Measurements from ENCODE around the gene TESK2. TPM values are rescaled to one million over a fixed set of nuclear protein-coding genes. Genes with fewer than 3 reads are reported as not detected.
"Not testable (repeated sequence)": the region's sequence is repeated elsewhere in the genome, so short reads cannot be mapped to it uniquely, and the experiment has no call there.

The TESK2 gene
- total RNA-seq, 1 donor from 2014 or later, result 2.8 TPM

DNA sequence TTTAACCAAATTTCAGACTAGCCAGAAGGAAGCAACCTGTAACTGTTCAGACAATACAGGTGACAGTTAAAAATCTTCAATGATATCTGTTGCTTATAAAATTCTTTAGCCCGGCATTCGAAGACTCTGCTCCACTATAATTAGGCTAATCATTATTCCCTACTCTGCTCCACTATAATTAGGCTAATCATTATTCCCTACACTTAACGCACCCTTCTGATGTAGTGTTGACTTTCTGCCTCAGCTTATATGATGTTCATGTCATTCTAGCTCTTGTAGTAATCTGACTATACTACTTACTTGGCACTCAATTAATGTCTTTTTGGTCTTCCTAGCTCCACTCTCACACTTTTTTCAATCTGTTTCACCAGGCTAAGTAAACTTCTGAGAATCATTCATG, 13.3 kb downstream of the TESK2 start:
- no peak for DNase-seq (ENCODE audit: low spot score)

DNA sequence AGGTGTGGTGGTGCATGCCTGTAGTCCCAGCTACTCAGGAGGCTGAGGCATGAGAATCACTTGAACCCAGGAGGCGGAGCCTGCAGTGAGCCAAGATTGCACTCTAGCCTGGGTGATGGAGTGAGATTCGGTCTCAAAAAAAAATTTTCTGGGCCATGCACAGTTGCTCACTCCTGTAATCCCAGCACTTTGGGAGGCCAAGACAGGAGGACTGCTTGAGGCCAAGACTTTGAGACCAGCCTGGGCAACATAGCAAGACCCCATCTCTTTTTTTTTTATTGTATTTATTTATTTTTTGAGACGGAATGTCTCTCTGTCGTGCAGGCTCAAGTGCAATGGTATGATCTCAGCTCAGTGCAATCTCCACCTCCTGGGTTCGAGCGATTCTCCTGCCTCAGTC, 16.8 kb downstream of the TESK2 start:
- DNase-seq (ENCODE audit: low spot score), result not testable (repeated sequence)

DNA sequence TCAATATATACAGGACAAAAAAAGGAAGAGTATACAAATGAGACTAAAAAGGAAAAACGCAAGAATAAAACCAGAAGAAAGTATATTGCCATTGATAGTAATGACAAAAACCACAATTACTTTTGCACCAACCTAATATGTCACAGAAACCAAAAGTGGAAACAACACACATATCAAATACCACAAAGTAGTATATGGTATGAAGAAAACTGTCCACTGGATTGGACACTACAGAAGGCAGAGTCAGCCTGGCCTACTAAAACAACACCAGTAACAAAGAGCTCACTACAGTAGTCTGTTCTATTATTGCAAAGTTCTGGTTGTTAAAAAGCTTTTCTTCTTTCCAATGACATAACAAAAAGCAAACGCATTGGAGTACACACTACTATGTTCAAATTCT, 17.7 kb downstream of the TESK2 start:
- no peak for DNase-seq (ENCODE audit: low spot score)

DNA sequence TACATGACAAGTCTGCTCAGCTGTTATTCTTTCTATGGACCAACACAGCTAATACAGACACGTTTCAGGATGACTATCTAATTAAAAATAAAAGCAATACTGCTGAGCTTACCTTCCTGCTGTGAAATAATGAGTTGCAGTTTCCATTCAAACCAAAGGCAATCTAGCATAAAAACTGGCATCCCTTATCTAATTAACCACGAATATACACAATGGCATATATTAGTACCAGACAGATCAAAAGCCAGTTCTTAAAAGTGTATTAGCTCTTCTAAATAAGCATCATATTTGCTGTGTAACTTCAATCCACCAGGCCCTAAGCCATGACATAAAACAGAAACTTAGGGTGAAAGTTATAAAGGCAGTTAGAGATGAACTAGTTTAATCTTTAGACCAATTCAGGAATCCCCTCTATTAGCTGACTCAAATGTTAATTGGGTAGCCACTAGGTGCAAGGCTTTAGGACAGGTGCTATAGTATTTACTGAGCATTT, 20.6 kb downstream of the TESK2 start:
- no peak for DNase-seq (ENCODE audit: low spot score)

DNA sequence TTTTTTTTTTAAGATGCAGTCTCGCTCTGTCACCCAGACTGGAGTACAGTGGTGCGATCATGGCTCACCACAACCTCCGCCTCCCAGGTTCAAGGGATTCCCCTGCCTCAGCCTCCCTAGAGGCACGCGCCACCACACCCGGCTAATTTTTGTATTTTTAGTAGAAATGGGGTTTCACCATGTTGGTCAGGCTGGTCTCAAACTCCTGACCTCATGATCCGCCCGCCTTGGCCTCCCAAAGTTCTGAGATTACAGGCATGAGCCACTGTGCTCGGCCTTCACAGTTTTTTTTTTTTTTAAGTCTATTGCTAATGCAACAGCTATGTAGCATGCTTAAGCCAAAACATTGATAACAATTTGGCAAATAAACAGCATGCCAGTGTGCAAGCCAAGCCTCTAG, 23.6 kb downstream of the TESK2 start:
- not testable (repeated sequence) for DNase-seq (ENCODE audit: low spot score)

DNA sequence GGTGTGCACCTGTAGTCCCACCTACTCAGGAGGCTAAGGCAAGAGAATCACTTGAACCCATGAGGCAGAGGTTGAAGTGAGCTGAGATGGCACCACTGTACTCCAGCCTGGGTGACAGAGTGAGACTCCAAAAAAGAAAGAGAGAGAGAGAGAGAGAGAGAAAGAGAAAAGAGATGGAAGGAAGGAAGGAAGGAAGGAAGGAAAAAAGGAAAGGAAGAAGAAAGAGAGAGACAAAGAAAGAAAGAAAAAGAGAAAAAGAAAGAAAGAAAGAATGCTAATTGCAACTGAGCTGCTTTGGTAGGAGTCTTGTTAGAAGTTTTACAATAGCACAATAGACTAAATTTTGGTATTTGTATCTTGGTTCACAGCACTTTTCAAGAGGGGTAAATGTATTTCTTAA, 25.7 kb downstream of the TESK2 start:
- DNase-seq (ENCODE audit: low spot score), result no peak

GRCh38 chr1:45458894-45459293, 32.1 kb downstream of the TESK2 start:
- DNase-seq (ENCODE audit: low spot score), result no peak

DNA sequence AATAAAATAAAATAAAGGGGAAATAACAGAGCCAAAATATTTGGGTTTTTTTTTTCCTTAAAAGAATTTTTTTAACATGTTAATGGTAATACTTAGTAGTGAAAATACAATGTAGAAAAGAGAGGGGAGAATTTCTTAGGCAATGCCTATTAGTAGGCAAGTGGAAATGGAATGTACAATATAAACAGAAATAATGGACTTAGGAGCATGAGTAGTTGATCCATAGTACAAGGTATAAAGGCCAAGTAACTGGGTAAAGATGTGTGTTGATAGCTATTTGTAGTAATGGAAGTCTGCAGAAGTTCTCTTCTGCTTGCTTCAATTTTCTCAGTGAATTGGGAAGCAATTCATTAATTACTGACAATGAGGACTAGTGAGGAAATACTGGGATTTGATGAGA, 34.4 kb downstream of the TESK2 start:
- no peak for DNase-seq (ENCODE audit: low spot score)

DNA sequence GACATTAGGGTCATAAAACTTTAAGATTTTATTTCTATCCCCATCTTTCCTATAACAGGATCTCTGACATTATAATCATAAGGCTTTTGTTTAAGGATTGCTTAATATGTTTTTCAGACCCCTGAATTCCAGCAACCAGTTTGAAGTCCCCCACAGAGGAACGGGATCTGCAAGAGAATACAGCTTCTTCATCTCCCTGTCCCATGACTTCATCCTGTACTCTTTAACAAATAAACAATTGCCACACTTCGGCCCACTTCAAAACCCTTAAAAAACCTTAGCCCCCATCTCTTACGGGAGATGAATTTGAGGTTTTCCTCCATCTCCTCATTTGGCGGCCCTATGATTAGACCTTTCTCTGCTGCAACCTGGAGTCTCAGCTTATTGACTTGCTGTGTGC, 35.8 kb downstream of the TESK2 start:
- DNase-seq (ENCODE audit: low spot score), result no peak

DNA sequence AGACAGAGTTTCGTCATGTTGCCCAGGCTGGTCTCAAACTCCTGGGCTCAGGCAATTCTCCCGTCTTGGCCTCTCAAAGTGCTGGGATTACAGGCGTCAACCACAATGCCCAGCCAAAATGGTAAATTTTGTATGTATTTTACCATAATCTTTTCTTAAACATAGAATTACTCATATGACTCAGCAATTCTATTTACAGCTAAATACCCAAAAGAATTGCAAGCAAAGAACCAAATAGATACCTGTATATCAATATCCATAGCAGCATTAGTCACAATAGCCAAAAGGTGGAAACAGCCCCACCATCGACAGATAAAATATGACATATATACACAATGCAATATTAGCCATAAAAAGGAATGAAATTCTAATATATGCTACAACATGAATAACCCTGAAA, 36.5 kb downstream of the TESK2 start:
- DNase-seq (ENCODE audit: low spot score), result no peak

- no peak for DNase-seq (ENCODE audit: low spot score)
Measured at GRCh38 chr1:45452503-45452902, 38.5 kb downstream of the TESK2 start.

DNA sequence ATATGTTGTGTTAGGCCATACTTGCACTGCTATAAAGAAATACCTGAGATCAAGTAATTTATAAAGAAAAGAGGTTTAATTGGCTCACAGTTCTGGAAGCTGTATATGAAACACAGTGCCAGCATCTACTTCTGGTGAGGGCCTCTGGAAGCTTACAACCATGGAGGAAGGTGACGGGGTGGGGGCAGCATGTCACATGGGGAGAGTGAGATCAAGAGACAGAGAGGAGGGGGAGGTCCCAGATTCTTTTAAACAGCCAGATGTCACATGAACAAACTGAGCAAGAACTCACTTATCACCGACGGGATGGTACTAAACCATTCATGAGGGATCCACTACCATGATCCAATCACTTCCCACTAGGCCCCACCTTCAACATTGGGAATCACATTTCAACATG, 42.6 kb downstream of the TESK2 start:
- DNase-seq (ENCODE audit: low spot score), result no peak

DNA sequence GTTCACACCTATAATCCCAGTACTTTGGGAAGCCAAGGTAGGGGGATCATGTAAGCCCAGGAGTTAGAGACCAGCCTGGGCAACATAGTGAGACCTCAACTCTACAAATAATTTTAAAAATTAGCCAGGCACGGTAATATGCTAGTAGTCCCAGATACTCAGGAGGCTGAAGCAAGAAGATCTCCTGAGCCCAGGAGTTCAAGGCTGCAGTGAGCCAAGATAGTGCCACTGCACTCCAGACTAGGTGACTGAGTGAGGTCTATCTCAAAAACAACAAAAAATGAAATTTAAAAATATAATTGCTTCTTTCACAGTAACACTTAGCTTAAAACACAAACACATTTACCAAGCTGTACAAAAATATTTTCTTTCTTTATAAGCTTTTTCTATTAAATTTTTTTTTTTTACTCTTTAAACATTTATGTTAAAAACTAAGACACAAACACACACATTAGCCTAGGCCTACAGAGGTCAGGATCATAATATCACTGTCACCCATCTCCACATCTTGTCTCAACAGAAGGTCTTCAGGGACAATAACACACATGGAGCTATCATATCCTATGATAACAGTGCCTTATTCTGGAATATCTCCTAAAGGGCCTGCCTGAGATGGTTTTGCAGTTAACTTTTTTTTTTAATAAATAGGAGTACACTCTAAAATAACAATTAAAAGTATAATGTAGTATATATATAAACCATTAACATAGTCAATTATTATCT, 43.9 kb downstream of the TESK2 start:
- no peak for DNase-seq (ENCODE audit: low spot score)

DNA sequence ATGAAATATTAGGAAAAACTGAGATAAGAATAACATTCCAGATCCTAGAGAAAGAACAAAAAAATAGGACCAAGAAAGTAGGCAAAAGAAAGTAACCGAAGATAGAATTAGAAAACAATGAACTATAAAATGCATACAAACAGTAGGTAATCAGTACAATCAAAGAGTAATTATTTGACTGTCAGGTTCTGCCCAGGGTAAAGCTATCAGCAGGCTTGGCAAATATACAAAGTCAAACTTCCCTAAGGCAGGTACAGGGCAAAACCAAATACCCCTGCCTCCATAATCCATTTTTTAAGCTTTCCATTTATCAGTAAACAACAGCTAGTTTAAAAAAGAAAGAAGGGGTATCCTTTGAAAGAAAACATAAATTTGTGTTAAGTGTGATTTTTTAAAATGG, 44.4 kb downstream of the TESK2 start:
- DNase-seq (ENCODE audit: low spot score), result no peak

DNA sequence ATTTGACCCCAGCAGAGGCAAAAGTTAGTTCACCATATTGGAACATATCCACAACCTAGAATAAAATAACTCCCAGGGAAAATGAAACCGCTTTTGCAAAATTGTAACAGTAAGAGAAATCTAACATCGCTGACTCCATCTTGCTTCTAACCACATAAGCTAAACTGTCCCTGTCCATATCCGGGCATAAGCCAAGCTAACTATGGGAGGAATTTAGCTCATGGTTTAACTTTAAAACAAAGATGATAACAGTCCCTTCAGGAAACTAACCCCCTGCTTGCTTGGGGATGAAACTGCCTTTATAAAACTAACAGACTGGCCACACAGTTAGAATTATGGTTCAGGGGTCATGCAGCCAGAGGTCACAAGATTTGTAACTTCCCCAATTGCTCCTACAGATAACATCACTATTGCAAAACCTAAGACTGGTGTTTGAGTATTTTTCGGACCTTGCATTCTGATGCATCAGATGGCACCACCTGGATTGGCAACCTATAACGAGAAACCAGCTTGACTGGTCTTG, 46.3 kb downstream of the TESK2 start:
- DNase-seq (ENCODE audit: low spot score), result no peak

DNA sequence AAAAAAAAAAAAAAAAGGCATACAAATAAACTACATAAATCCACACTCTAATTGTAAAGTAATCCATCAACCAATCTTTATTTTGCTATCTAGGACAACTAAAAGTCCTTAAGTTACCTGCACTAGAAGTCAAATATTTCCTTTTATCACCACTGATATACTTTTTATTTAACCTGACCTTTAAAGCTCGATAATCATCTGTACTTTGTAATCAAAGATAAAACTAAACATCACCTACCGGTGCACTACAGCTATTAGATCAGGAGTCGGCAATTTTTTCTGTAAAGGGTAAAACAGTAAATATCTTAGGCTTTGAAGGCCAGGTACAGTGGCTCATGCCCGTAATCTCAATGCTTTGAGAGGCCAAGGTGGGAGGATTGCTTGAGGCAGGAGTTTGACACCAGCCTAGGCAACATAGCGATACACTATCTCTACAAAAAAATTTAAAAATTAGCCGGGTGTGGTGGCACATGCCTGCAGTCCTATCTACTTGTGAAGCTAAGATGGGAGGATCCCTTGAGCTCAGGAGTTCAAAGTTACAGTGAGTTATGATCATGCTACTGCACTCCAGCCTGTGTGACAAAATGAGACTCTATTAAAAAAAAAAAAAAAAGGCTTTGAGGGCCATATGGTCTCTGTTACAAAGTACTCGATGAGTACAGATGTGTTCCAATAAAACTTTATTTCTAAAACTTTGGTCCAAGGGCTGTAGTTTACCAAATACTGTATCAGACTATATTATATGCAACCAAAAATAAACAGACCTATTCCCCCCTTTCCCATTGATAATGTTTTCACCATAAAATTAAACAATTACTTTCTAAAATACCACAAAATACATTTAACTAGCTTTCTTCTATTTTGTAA, 47.1 kb downstream of the TESK2 start:
- DNase-seq (ENCODE audit: low spot score), result no peak

- no peak for DNase-seq (ENCODE audit: low spot score)
Measured at GRCh38 chr1:45442272-45442671, 48.7 kb downstream of the TESK2 start.

DNA sequence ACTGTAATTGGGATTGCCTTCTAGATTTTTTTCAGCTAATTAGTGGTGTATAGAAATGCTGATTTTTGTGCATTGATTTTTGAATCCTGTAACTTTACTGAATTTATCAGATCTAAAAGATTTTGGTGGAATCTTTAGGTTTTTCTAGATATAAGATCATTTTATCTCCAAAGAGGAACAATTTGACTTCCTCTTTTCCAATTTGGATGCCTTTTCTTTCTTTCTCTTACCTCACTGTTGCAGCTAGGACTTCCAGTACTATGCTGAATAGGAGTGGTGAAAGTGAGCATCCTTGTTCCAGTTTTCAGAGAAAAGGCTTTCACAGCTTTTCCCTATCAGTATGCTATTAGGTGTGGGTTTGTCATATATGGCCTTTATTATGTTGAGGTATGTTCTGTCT, 53.6 kb downstream of the TESK2 start:
- DNase-seq (ENCODE audit: low spot score), result no peak

DNA sequence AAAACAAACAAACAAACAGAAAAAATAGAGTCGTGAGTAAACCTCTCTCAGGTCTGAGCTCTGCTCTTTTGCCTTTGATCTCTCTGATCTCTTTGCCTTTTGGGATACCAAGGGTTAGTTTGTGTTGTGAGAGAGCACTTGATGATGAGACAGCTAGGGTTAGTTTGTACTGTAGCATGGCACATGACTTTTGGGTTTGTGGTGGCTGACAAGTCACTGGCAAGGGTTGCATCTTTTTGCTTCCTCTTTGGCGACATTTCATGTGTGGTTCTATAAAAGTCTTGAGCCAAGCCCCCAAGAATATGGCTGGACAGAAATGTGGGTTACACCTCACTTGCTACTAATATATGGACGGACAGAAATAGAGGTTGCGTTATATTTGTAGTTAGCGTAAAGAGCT, 60.5 kb downstream of the TESK2 start:
- no peak for DNase-seq (ENCODE audit: low spot score)

GRCh38 chr1:45429561-45430159, 61.3 kb downstream of the TESK2 start:
- DNase-seq (ENCODE audit: low spot score), result no peak

DNA sequence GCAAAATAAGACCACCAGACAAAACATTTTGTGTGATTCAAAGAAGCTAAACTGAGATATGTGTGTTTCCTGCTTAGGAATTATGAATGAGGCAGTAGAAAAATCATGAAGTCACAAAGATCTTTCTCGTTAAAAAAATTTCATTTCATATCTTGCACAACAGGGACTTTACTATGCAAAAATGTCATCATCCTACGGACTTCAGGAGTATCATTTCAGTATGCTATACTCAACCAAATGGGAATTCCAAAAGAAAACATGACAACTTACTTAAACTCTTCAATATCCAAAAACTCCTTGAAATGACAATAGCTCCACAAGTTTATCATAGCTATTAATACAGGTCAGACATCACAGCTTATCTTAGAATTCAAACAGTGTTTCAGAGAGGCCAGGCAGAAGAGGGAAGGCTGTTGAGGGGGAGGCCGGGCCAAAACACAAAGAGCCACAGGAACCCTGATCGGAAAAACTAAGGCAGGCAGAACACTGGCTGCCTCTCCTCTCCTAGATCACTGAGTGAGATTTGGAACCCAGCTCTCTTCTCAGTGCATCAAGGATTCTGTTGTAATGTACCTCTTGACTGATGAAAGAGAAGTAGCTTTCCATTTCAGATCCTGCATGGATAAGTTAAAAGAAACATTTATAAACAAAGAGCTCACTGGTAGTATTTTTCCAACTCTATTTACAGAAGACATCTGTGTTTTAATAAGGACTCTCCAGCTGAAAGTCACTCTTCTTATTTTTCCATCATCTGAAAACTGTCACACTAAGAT, 66.9 kb downstream of the TESK2 start:
- no peak for DNase-seq (ENCODE audit: low spot score)
